ENCODE measurements around the gene NGEF.

NGEF gene

DNA sequence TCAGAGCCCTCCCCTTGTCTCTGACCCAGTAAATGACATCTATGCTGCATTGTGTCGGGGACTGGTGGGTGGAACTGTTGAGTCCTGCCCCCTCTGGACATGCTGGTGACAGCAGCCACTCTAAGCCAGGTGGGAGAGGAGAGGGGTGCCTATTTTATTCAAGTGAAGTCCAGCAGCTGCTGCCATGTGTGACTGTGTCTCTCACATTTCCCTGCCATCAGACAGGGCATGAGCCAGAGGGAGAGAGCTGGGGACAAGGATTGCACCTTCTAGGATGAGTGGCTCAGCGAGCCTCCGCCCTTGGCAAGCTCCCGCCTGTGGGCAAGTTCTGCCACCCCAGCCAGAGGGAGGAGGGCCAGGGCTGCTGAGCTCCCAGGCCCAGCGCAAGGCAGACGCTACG, 13.7 kb downstream of the NGEF start:
- Histone ChIP-seq H4K20me1 (ENCODE audit: insufficient read depth, low read length) (no peaks in the 10 kb centered on the region), H3K4me1 (ENCODE audit: insufficient read depth, low read length) (no peaks in the 10 kb centered on the region), H3K4me2 (ENCODE audit: insufficient read depth, low read length) (no peak overlapping the region), H3K4me3 (ENCODE audit: low read depth in 1 of 2, low read length in 2 of 2) (no peak overlapping the region), H2AFZ (ENCODE audit: low read depth, low read length) (no peak overlapping the region), H3K27me3 (ENCODE audit: insufficient read depth, low read length, poor library complexity) (no peaks in the 10 kb centered on the region), H3K36me3 (ENCODE audit: insufficient read depth, low read length) (no peaks in the 10 kb centered on the region), H3K9ac (ENCODE audit: low read depth, low read length) (no peak overlapping the region), H3K27ac (ENCODE audit: low read length) (no peak overlapping the region), H3K9me3 (ENCODE audit: insufficient read depth, low read length, severe bottlenecking) (no peaks in the 10 kb centered on the region), H3K79me2 (ENCODE audit: insufficient read depth, low read length) (no peaks in the 10 kb centered on the region)
- TF ChIP-seq, protein P1, sequence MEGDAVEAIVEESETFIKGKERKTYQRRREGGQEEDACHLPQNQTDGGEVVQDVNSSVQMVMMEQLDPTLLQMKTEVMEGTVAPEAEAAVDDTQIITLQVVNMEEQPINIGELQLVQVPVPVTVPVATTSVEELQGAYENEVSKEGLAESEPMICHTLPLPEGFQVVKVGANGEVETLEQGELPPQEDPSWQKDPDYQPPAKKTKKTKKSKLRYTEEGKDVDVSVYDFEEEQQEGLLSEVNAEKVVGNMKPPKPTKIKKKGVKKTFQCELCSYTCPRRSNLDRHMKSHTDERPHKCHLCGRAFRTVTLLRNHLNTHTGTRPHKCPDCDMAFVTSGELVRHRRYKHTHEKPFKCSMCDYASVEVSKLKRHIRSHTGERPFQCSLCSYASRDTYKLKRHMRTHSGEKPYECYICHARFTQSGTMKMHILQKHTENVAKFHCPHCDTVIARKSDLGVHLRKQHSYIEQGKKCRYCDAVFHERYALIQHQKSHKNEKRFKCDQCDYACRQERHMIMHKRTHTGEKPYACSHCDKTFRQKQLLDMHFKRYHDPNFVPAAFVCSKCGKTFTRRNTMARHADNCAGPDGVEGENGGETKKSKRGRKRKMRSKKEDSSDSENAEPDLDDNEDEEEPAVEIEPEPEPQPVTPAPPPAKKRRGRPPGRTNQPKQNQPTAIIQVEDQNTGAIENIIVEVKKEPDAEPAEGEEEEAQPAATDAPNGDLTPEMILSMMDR (IDR thresholded peaks at IDR 0.05; ENCODE audit: borderline replicate concordance, extremely low read depth, low read length, poor library complexity, severe bottlenecking) = peak; percentile 14
- TF ChIP-seq EZH2 (IDR thresholded peaks at IDR 0.05; ENCODE audit: borderline replicate concordance, low read depth, low read length, severe bottlenecking) = no peak
- DNase-seq (no peak), ATAC-seq (ENCODE audit: insufficient read depth, low read depth) (no peak)

DNA sequence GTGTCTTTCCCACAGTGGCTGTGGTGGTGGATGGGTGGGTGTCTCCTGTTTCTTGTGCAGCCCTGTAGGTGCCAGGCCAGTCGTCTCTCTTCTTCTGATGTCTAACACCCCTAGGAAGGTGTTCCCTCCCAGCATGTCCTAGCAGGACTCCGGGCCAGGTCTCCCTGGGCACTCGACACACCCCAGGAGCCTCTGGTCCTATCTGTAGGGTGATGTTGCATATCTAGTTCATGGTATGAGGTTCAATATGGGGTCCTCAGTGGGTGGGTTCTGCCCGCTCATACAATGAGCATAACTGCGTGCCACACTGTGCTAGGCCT, 14.4 kb downstream of the NGEF start:
- Histone ChIP-seq H3K4me3 (ENCODE audit: low read depth in 1 of 2, low read length in 2 of 2) (no peak overlapping the region), H3K79me2 (ENCODE audit: insufficient read depth, low read length) (no peaks in the 10 kb centered on the region), H3K9me3 (ENCODE audit: insufficient read depth, low read length, severe bottlenecking) (no peaks in the 10 kb centered on the region), H4K20me1 (ENCODE audit: insufficient read depth, low read length) (no peaks in the 10 kb centered on the region), H3K9ac (ENCODE audit: low read depth, low read length) (no peak overlapping the region), H3K4me2 (ENCODE audit: insufficient read depth, low read length) (no peak overlapping the region), H2AFZ (ENCODE audit: low read depth, low read length) (no peak overlapping the region), H3K27ac (ENCODE audit: low read length) (no peak overlapping the region), H3K27me3 (ENCODE audit: insufficient read depth, low read length, poor library complexity) (no peaks in the 10 kb centered on the region), H3K4me1 (ENCODE audit: insufficient read depth, low read length) (no peaks in the 10 kb centered on the region), H3K36me3 (ENCODE audit: insufficient read depth, low read length) (no peaks in the 10 kb centered on the region)
- no peak for TF ChIP-seq EZH2 (IDR thresholded peaks at IDR 0.05; ENCODE audit: borderline replicate concordance, low read depth, low read length, severe bottlenecking)
- TF ChIP-seq, protein P1 (IDR thresholded peaks at IDR 0.05; ENCODE audit: borderline replicate concordance, extremely low read depth, low read length, poor library complexity, severe bottlenecking) = no peak
- DNase-seq (no peak), ATAC-seq (ENCODE audit: insufficient read depth, low read depth) (no peak)

DNA sequence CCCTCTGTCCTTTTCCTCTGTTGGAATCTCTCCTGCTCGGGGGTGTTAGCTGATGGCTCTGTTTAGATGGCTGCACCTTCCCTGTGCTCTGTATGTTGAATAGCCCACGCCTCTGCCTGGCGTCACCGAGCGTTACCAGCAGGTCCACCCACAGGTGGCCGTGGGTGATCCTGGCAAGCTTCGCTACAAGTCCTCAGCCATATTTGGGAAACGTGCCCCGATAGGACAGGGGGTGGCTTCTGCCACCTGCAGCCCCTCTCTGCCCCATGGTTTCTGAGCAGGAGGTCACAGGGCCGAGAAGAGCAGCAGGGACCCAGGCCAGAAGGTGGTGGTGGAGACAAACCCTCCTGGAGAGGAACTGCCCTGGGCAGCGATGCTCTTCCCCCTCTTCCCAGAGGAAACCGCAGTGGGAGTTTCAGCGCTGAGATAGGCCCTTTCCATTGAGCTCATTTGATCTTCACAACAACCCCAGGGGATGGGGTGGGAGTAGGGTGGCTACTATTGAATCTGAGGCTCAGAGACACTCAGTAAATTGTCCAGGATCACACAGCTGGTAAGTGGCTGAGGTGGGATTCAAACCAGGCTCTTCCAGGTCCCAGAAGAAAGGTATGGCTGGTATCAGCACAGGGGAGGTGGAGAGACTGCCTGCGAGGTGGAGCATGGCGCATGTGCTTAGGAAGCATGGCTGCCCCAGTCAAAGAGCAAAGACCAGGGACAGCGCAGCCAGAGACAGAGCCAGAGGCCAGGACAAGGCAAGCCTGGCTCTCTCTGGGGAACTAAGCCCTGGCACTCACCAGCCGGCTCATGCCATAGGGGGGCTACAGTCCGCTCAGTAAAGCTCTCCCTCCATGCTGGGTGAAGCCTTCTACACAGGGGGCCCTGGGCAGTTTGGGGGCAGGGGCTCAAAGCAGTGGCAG, 15.0 kb downstream of the NGEF start:
- Histone ChIP-seq H3K27ac (ENCODE audit: low read length) (no peak overlapping the region), H3K4me2 (ENCODE audit: insufficient read depth, low read length) (no peak overlapping the region), H3K9me3 (ENCODE audit: insufficient read depth, low read length, severe bottlenecking) (no peaks in the 10 kb centered on the region), H3K4me1 (ENCODE audit: insufficient read depth, low read length) (no peaks in the 10 kb centered on the region), H2AFZ (ENCODE audit: low read depth, low read length) (no peak overlapping the region), H3K9ac (ENCODE audit: low read depth, low read length) (no peak overlapping the region), H4K20me1 (ENCODE audit: insufficient read depth, low read length) (no peaks in the 10 kb centered on the region), H3K36me3 (ENCODE audit: insufficient read depth, low read length) (no peaks in the 10 kb centered on the region), H3K79me2 (ENCODE audit: insufficient read depth, low read length) (no peaks in the 10 kb centered on the region), H3K4me3 (ENCODE audit: low read depth in 1 of 2, low read length in 2 of 2) (no peak overlapping the region), H3K27me3 (ENCODE audit: insufficient read depth, low read length, poor library complexity) (no peaks in the 10 kb centered on the region)
- DNase-seq (no peak), ATAC-seq (ENCODE audit: insufficient read depth, low read depth) (no peak)
- TF ChIP-seq, protein P1 (IDR thresholded peaks at IDR 0.05; ENCODE audit: borderline replicate concordance, extremely low read depth, low read length, poor library complexity, severe bottlenecking) = no peak
- TF ChIP-seq EZH2 (IDR thresholded peaks at IDR 0.05; ENCODE audit: borderline replicate concordance, low read depth, low read length, severe bottlenecking) = no peak
